Measurements from ENCODE around the gene PRSS57. TPM values are rescaled to one million over a fixed set of nuclear protein-coding genes. Genes with fewer than 3 reads are reported as not detected.
A peak's percentile ranks its signal among the peaks of the same experiment; 100 is the strongest.

PRSS57 gene
- total and polyA plus RNA-seq, 2 of the 13 experiments (the other 11 are each of a cell fraction or from before 2014, with no cell fraction given) = 0.12 TPM; not detected in 1

- TF ChIP-seq, protein P1, sequence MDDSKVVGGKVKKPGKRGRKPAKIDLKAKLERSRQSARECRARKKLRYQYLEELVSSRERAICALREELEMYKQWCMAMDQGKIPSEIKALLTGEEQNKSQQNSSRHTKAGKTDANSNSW (CRISPR knock-in tag; IDR thresholded peaks at IDR 0.05; ENCODE audit: borderline replicate concordance) = no peak
- no peak for TF ChIP-seq KLF9 (CRISPR knock-in tag; IDR thresholded peaks at IDR 0.05; ENCODE audit: low read depth)
- TF ChIP-seq HIVEP1 (CRISPR knock-in tag; IDR thresholded peaks at IDR 0.05) = no peak
- 0 out of 2 replicates have a peak, but pooled peaks have one; percentile 11 for TF ChIP-seq ZNF891 (CRISPR knock-in tag; IDR thresholded peaks at IDR 0.05)
- TF ChIP-seq NR2F6 (IDR thresholded peaks at IDR 0.05) = no peak
- no peak for TF ChIP-seq NR2F6 (CRISPR knock-in tag; IDR thresholded peaks at IDR 0.05)
- no peak for TF ChIP-seq ZNF468 (CRISPR knock-in tag; IDR thresholded peaks at IDR 0.05)
- TF ChIP-seq HNRNPLL (IDR thresholded peaks at IDR 0.05; ENCODE audit: low read depth, low read length, poor library complexity, severe bottlenecking) = no peak
- TF ChIP-seq NR3C1 (CRISPR knock-in tag; IDR thresholded peaks at IDR 0.05) = no peak
- no peak for TF ChIP-seq ZNF652 (CRISPR knock-in tag; IDR thresholded peaks at IDR 0.05; ENCODE audit: borderline replicate concordance, low read depth)
- TF ChIP-seq REL (CRISPR knock-in tag; conservative IDR thresholded peaks at IDR 0.05) = 0 out of 2 replicates have a peak, but pooled peaks have one; percentile 42
- TF ChIP-seq ZC3H4 (CRISPR knock-in tag; IDR thresholded peaks at IDR 0.05; ENCODE audit: borderline replicate concordance) = no peak
- no peak for TF ChIP-seq DBP (CRISPR knock-in tag; IDR thresholded peaks at IDR 0.05; ENCODE audit: not compliant biosample characterization)
- no peak for TF ChIP-seq FOXJ3 (CRISPR knock-in tag; IDR thresholded peaks at IDR 0.05; ENCODE audit: borderline replicate concordance)
- TF ChIP-seq GFI1 (CRISPR knock-in tag; IDR thresholded peaks at IDR 0.05; ENCODE audit: borderline replicate concordance) = no peak
- TF ChIP-seq ZBTB21 (CRISPR knock-in tag; IDR thresholded peaks at IDR 0.05) = no peak
- no peak for TF ChIP-seq ZNF839 (CRISPR knock-in tag; IDR thresholded peaks at IDR 0.05; ENCODE audit: borderline replicate concordance)
- no peak for TF ChIP-seq ZBTB7A (CRISPR knock-in tag; IDR thresholded peaks at IDR 0.05)
- TF ChIP-seq ZNF556 (CRISPR knock-in tag; IDR thresholded peaks at IDR 0.05; ENCODE audit: borderline replicate concordance) = no peak
- no peak for TF ChIP-seq SP1 (IDR thresholded peaks at IDR 0.05)
- TF ChIP-seq SP1 (CRISPR knock-in tag; IDR thresholded peaks at IDR 0.05) = no peak
- TF ChIP-seq HNRNPL (IDR thresholded peaks at IDR 0.05; ENCODE audit: low read depth, low read length) = no peak
- TF ChIP-seq MAF1 (CRISPR knock-in tag; IDR thresholded peaks at IDR 0.05; ENCODE audit: borderline replicate concordance) = no peak
- no peak for TF ChIP-seq TFDP2 (CRISPR knock-in tag; IDR thresholded peaks at IDR 0.05)
- 0 out of 2 replicates have a peak, but pooled peaks have one; percentile 4 for TF ChIP-seq RFXAP (CRISPR knock-in tag; IDR thresholded peaks at IDR 0.05; ENCODE audit: borderline replicate concordance)
- no peak for TF ChIP-seq ZKSCAN5 (CRISPR knock-in tag; IDR thresholded peaks at IDR 0.05)
- no peak for TF ChIP-seq ZNF292 (CRISPR knock-in tag; IDR thresholded peaks at IDR 0.05; ENCODE audit: borderline replicate concordance, low read depth)
- peak; percentile 36; the same call in 1 of the 2 replicates for TF ChIP-seq AHR (CRISPR knock-in tag; IDR thresholded peaks at IDR 0.05)
- TF ChIP-seq SMAD3 (CRISPR knock-in tag; IDR thresholded peaks at IDR 0.05) = no peak
- 0 out of 2 replicates have a peak, but pooled peaks have one; percentile 38 for TF ChIP-seq SP4 (CRISPR knock-in tag; IDR thresholded peaks at IDR 0.05)
- 0 out of 2 replicates have a peak, but pooled peaks have one; percentile 20 for TF ChIP-seq ZMAT3 (CRISPR knock-in tag; conservative IDR thresholded peaks at IDR 0.05)
- no peak for TF ChIP-seq ZFP62 (CRISPR knock-in tag; IDR thresholded peaks at IDR 0.05)
- no peak for TF ChIP-seq TRIM24 (CRISPR knock-in tag; IDR thresholded peaks at IDR 0.05)
Observed at GRCh38 chr19:662207-662961, 32.9 kb downstream of the PRSS57 start (continued).

All from HepG2 (cell line).